BJ (cell line): Measurements from ENCODE around the gene METAP1D. TPM values are rescaled to one million over a fixed set of nuclear protein-coding genes. Genes with fewer than 3 reads are reported as not detected.

Source experiments
- CTCF ChIA-PET: fragments of 350-600 bp; formaldehyde crosslinking; extraction: SDS; loops from one replicate; lab custom pipeline; 2021; ENCODE audit warnings: antibody characterized with exemption, inconsistent platforms; lab: Yijun Ruan, JAX
- POLR2A ChIA-PET: fragments of 300-600 bp; sonication (Branson Sonifier 250); formaldehyde crosslinking; extraction: SDS; loops from one replicate; lab custom pipeline; 2021; ENCODE audit warnings: antibody characterized with exemption; lab: Charles Lee
- DNase-seq: peaks from one replicate; pipeline ENCODE4 v3.0.0-alpha.2; 2011; ENCODE audit warnings: low read depth
- H3K27me3 ChIP-seq: 2 replicates; pipeline ENCODE4 v1.6.0; 2011; ENCODE audit warnings: low read length; ENCODE audit not compliant: control insufficient read depth, insufficient read depth
- H3K36me3 ChIP-seq: 2 replicates; pipeline ENCODE4 v1.5.1; 2011; ENCODE audit warnings: low read length; ENCODE audit not compliant: control insufficient read depth, insufficient read depth
- H3K4me3 ChIP-seq: 2 replicates; pipeline ENCODE4 v1.5.1; 2011; ENCODE audit warnings: low read depth, mild to moderate bottlenecking, control low read depth, low read length
- CTCF ChIP-seq: IDR thresholded peaks from 2 replicates; pipeline ENCODE4 v1.5.1; 2011; ENCODE audit warnings: low read depth, mild to moderate bottlenecking, control low read depth, inconsistent platforms, low read length, moderate library complexity; ENCODE audit not compliant: insufficient read depth
- polyA plus RNA-seq: library from polyadenylated mRNA; depleted of rRNA; stranded (reverse); fragments of >200 nt; gene quantifications from 2 replicates; pipeline ENCODE4 v1.2.3, GENCODE V29; 2011

Gene METAP1D
- polyA plus RNA-seq, 1 experiment, result 4.8 TPM

DNA sequence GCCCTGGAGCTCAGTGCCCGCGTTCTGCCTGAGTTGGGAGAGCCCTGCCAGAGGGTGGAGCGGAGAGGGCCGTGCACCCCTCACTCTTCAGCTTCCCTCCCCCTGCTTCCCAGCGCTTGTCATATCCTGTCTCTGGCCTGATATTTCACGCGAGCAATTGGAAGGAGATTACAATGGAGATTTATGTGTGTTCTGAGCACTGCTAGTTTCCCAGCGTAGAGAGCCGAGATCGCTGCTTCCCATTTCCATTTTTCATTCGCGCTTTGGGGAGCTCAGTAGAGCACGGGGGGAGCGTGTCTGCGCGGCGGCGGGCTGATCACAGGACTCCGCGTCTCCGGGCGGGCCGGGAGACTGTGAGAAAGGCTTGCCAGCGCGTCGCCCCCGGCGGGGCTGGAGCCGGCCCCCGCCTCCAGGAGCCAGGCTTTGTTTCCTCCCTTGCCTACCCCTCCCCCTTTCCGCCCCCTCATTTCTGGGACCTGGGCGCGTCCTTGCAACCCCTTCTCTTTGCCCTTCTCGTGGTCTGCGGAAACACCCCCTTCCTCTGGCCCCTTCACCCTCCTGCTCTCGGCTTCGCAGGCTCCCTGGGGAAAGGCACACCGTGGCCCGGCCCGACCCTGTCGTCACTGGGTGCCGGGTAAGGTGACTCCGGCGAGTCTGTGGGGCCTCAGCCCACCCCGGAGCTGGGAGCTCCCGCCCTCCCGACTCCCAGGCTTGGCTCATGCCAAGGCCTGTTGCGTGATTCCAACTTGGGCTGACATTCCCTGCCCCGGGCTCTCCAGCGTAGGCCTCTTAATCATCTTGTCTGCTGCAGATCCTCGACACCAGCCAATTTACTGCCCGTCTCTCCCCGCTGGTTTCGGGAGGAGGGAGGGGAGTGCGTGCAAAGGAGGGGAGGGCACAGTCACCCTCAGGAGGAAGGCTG is 97.1 kb downstream of the METAP1D start:
- H3K4me3 ChIP-seq, result peak overlapping the region; percentile 26
- peaks cover 14% of the 10 kb centered on the region for H3K27me3 ChIP-seq
- no peak for TF ChIP-seq CTCF
- CTCF ChIA-PET, result interaction anchor here (1.1 to 1.4 kb wide), 2 partner anchors 9 to 10 kb away, joined by 3 to 5 read pairs; no protein-coding TSS in a partner anchor
- no peaks in the 10 kb centered on the region for H3K36me3 ChIP-seq
- no peak for DNase-seq
- POLR2A ChIA-PET, result no interaction called here

DNA sequence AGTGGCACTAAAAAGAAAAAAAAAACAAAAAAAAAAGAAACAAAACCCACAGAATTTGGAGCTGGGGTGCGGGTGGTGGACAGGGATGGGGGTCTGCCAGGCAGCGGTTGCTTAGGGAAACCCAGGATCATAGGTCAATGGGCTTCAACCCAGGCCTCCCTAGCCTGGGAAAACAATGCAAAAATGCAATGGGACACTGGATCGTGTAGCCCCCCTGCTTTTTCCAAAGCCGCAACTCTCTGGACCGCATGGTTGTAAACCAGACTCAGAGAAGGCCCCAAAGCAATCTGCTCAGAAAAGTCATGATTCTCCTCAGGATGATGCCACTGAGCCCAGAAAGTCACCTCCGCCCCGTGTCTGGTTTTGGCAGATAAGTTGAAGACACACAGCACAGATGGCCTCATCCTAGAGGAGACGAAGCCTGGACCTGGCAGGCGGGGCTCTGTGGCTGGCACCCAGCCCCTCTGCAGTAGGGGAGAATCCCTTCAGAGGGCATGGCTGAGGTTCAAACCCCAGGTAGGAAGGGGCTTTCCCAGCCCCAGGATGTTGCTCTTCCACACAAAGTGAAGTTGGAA is 97.9 kb downstream of the METAP1D start:
- ChIA-PET POLR2A (no interaction called here), CTCF (no interaction called here)
- H3K36me3 ChIP-seq, result no peaks in the 10 kb centered on the region
- no peak overlapping the region for H3K4me3 ChIP-seq
- H3K27me3 ChIP-seq, result peaks cover 9% of the 10 kb centered on the region
- TF ChIP-seq CTCF, result no peak
- no peak for DNase-seq

DNA sequence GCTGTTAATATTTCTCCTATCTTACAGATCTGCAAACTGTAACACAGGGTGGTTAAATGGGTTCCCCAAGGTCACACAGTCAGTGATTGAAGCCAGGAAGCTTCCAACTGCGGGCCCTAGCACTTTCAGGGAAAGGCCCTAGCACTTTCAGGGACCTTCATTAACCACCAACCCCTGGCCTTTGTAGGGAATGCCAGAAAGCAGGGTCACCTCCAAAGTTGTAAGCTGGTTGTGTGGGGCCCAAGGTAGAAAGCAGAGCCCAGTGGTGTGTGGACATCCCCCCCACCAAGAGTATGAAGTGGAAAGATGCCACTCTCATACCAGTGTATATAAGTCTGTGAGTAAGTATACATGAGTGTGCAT is 98.5 kb downstream of the METAP1D start:
- no peaks in the 10 kb centered on the region for H3K36me3 ChIP-seq
- no peak for DNase-seq
- ChIA-PET CTCF (interaction anchor here (1.1 to 2.2 kb wide), 3 partner anchors 28 to 286 kb away, joined by 3 to 7 read pairs (median 3); no protein-coding TSS in a partner anchor), POLR2A (no interaction called here)
- no peak for TF ChIP-seq CTCF
- peaks cover 5% of the 10 kb centered on the region; the same call in 1 of the 2 replicates for H3K27me3 ChIP-seq
- no peak overlapping the region for H3K4me3 ChIP-seq

DNA sequence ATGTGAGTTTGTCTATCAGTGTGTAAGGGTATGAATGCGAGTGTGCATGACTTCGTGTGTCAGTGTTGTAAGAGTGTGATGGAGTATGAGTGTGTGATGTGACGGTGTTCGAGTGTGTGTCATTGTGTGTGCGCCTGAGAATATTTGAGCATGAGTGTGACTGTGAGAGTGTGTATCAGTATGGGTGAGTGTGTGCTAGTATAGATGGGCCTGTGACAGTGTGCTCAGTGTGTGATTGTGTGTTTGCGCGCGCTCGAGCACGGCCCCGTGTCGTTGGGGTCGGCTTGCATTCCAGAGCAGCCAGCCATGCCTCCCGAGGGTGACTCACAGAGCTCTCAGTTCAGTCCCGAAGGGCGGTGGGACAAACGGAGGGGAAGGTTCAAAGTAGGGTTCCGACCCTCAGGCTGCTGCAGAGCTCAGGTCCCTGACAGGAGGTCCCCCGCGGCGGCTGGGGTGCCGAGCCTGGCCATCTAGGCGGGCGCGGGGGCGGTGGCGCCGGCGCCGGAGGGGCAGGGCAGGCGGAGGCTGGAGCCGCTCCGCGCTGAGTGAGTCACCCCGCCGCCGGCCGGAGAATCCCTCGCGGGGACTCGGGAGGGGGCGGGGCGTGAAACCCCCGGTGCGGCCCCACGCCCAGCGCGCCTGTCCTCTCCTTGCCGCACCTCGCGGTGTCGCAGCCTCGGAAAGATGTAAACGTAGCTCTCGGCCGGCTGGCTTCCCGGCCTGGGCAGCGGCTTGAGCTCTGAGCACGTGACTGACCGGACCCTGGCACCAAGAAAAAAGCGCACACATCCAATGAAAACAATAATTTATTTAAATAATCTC is 99.1 kb downstream of the METAP1D start:
- Histone ChIP-seq H3K4me3 (peak overlapping the region; percentile 42), H3K27me3 (0 out of 2 replicates have a peak, but pooled peaks cover 3% of the 10 kb centered on the region), H3K36me3 (no peaks in the 10 kb centered on the region)
- POLR2A ChIA-PET, result no interaction called here
- DNase-seq, result no peak
- no peak for TF ChIP-seq CTCF
- CTCF ChIA-PET, result interaction anchor here (1.1 to 2.2 kb wide), 3 partner anchors 28 to 287 kb away, joined by 3 to 7 read pairs (median 3); no protein-coding TSS in a partner anchor
